Upper lobe of left lung (tissue), 6 donors: Measurements from ENCODE around the gene TSPAN11. TPM values are rescaled to one million over a fixed set of nuclear protein-coding genes. Genes with fewer than 3 reads are reported as not detected.
"Not testable (repeated sequence)": the region's sequence is repeated elsewhere in the genome, so short reads cannot be mapped to it uniquely, and the experiment has no call there.

Source experiments
- ATAC-seq, 2 donors: fragments of 200-7000 bp; cut with Tn5 transposase; one replicate each; pipeline ENCODE4 v1.9.1; 2022; ENCODE audit warnings: mild to moderate bottlenecking in 2 of 2, moderate library complexity in 2 of 2; ENCODE audit not compliant: low FRiP score in 2 of 2
- DNase-seq, 2 donors: peaks; one replicate each; pipeline ENCODE4 v3.0.0-alpha.2; 2019 to 2020
- H3K27ac ChIP-seq, 4 donors: fragments of 200-600 bp; sonication (generic); one replicate each; pipeline ENCODE4 v1.5.1; 2016 to 2019
- H3K27me3 ChIP-seq, 4 donors: fragments of 200-600 bp; sonication (generic); one replicate each; pipeline ENCODE4 v1.5.1; 2017 to 2019
- H3K36me3 ChIP-seq, 4 donors: fragments of 200-600 bp; sonication (generic); one replicate each; pipeline ENCODE4 v1.5.1; 2016 to 2019
- H3K4me1 ChIP-seq, 4 donors: fragments of 200-600 bp; sonication (generic); one replicate each; pipeline ENCODE4 v1.5.1; 2018 to 2019
- H3K4me3 ChIP-seq, 4 donors: fragments of 200-600 bp; sonication (generic); one replicate each; pipeline ENCODE4 v1.5.1; 2017 to 2019; ENCODE audit warnings: mild to moderate bottlenecking in 2 of 4, moderate library complexity in 1 of 4
- H3K9me3 ChIP-seq, 4 donors: fragments of 200-600 bp; sonication (generic); one replicate each; pipeline ENCODE4 v1.5.1; 2018 to 2019
- EP300 ChIP-seq, 4 donors: sonication (generic); formaldehyde crosslinking; IDR thresholded peaks; one replicate each; pipeline ENCODE4 v1.5.1; 2017; ENCODE audit warnings: antibody characterized with exemption in 4 of 4, control low read depth in 2 of 4
- POLR2A ChIP-seq, 4 donors: fragments of 450-650 bp; IDR thresholded peaks; one replicate each; pipeline ENCODE4 v1.5.1; 2016 to 2017; ENCODE audit warnings: antibody characterized with exemption in 4 of 4, mild to moderate bottlenecking in 2 of 4
- POLR2AphosphoS5 ChIP-seq, 2 donors: sonication (generic); formaldehyde crosslinking; IDR thresholded peaks; one replicate each; pipeline ENCODE4 v1.5.1; 2017; ENCODE audit warnings: antibody characterized with exemption in 2 of 2
- WGBS, 2 donors: methylation state at CpG; one replicate each; pipeline ENCODE4 v1.1.5; 2017 to 2018; 5-methylcytosine and 5-hydroxymethylcytosine counted together
- total RNA-seq, 6 donors: library from RNA; depleted of rRNA in 4 of 6; stranded (reverse); fragments of >200 nt in 4 of 6; gene quantifications; one replicate each; pipeline versions ENCODE4 v1.1.0 to v1.2.1, GENCODE V29; 2016 to 2021
- TF ChIP-seq, protein P1 (sequence below), 6 experiments: fragments of 450-650 bp in 4 of 6; fragments of 200-600 bp in 2 of 6; sonication (generic) in 2 of 6; IDR thresholded peaks; one replicate each; pipeline ENCODE4 v1.5.1; 2016 to 2019; ENCODE audit warnings: antibody characterized with exemption in 6 of 6
- donor health status: DM: no; HTN: no; CAD: no; lungs with moderate emphysema.
- donor health status: DM: no; HTN: yes; CAD: no; lungs with severe emphysema.

The TSPAN11 gene
- total RNA-seq, 6 donors from 2014 or later: 1.0 to 9.7 (median 3.5) TPM

DNA sequence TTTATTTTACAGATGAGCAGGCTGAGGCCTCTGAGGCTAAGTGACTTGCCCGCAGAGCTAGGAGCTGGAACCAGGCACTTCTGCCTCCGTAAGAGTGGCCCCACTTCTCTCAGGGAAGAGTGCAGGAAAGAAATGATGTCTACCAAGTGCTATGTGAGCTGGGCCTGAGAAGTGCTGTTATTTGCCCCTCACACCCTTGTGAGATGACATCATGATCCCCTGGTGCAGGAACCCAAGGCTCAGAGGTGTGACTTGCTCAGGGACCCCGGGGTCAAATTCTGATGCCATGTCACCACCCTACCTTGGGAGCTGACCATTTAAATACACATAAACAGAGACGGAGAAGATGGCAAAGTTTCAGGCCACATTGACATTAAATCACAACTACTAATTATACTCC lies 83.4 kb downstream of the TSPAN11 start:
- Histone ChIP-seq H3K4me1 (peaks cover 0 to 7% (median 2%) of the 10 kb centered on the region in 4 donors), H3K4me3 (no peak overlapping the region), H3K27ac (no peak overlapping the region), H3K36me3 (no peaks in the 10 kb centered on the region), H3K27me3 (no peaks in the 10 kb centered on the region), H3K9me3 (no peaks in the 10 kb centered on the region)
- 84 to 91% methylated on average over 4 of the region's 4 CpGs for WGBS, 2 donors
- DNase-seq (no peak), ATAC-seq (no peak)
- TF ChIP-seq POLR2A (IDR thresholded peaks at IDR 0.05) (no peak), EP300 (IDR thresholded peaks at IDR 0.05) (no peak), POLR2AphosphoS5 (IDR thresholded peaks at IDR 0.05) (no peak)
- TF ChIP-seq, protein P1, sequence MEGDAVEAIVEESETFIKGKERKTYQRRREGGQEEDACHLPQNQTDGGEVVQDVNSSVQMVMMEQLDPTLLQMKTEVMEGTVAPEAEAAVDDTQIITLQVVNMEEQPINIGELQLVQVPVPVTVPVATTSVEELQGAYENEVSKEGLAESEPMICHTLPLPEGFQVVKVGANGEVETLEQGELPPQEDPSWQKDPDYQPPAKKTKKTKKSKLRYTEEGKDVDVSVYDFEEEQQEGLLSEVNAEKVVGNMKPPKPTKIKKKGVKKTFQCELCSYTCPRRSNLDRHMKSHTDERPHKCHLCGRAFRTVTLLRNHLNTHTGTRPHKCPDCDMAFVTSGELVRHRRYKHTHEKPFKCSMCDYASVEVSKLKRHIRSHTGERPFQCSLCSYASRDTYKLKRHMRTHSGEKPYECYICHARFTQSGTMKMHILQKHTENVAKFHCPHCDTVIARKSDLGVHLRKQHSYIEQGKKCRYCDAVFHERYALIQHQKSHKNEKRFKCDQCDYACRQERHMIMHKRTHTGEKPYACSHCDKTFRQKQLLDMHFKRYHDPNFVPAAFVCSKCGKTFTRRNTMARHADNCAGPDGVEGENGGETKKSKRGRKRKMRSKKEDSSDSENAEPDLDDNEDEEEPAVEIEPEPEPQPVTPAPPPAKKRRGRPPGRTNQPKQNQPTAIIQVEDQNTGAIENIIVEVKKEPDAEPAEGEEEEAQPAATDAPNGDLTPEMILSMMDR (IDR thresholded peaks at IDR 0.05): no peak

DNA sequence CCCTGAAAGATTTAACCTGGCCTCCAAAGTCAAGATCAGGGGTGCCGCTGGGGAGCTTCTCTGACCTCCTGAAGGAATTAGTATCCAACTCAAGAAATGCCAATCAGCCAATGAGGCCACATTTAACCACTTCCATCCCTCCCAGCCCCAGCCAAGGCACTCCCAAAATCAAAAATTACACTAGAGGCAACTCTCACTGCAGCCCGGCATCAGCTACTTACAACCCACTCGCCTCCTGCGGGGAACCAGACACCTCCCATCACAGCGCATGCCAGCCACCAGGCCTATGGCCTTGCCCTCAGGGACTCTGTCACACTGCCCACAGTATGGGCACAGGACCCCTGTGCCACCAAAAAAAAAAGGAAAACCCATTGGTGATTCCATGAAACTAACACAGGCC lies 84.8 kb downstream of the TSPAN11 start:
- TF ChIP-seq, protein P1 (IDR thresholded peaks at IDR 0.05): no peak
- TF ChIP-seq EP300 (IDR thresholded peaks at IDR 0.05) (no peak), POLR2AphosphoS5 (IDR thresholded peaks at IDR 0.05) (no peak), POLR2A (IDR thresholded peaks at IDR 0.05) (no peak)
- H3K27me3 ChIP-seq: no peaks in the 10 kb centered on the region
- H3K4me3 ChIP-seq: no peak overlapping the region
- 78 to 96% methylated on average over 5 of the region's 5 CpGs for WGBS, 2 donors
- H3K27ac ChIP-seq: no peak overlapping the region
- no peaks in the 10 kb centered on the region for H3K4me1 ChIP-seq
- H3K36me3 ChIP-seq: no peaks in the 10 kb centered on the region
- ATAC-seq (no peak), DNase-seq (no peak)
- H3K9me3 ChIP-seq: no peaks in the 10 kb centered on the region

DNA sequence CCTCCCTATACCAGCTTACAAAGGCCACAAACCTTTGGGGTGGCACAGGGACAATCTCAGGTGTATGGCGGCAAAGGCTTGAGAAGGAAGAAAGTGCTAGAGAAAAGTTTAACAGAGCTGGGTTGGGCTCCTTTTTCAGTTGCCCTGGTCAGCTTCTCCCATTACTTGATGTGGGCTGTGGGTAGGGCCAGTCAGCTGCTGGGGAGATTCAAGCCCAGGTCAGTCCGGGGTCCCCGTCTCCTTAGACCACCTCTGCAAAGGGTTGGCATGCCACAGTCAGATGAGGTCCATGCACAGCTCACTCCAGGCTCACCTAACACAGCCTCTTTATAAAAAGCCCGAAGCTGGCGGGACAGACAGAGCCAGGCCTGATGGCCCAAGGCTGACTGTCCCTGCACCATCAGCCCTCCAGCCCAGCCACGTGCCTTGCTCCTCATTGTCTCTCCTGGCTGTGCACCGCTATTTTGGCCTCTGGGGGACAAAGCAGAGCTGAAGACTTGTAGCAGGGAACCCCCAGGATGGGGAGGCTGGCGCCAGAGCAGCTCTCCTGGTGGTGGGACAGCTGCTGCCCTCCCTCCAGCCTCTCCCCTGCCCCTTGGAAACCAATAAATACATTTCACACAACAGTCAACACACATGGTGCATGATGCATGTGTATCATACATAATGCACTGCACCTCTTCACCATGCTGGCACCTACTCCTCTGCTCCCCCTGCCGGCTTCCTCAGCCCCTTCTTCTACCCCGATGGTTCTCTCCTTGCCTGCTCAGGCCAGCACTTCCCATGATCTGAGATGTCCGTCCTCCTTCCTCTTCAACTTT lies 85.4 kb downstream of the TSPAN11 start:
- Histone ChIP-seq H3K27ac (no peak overlapping the region), H3K4me1 (no peaks in the 10 kb centered on the region), H3K36me3 (no peaks in the 10 kb centered on the region), H3K27me3 (no peaks in the 10 kb centered on the region), H3K9me3 (no peaks in the 10 kb centered on the region), H3K4me3 (no peak overlapping the region)
- 76 to 88% methylated on average over 6 to 10 of the region's 11 CpGs for WGBS, 2 donors
- DNase-seq (no peak), ATAC-seq (no peak)
- TF ChIP-seq POLR2A (IDR thresholded peaks at IDR 0.05): no peak
- TF ChIP-seq EP300 (IDR thresholded peaks at IDR 0.05): no peak
- TF ChIP-seq POLR2AphosphoS5 (IDR thresholded peaks at IDR 0.05): no peak
- TF ChIP-seq, protein P1 (IDR thresholded peaks at IDR 0.05): no peak

DNA sequence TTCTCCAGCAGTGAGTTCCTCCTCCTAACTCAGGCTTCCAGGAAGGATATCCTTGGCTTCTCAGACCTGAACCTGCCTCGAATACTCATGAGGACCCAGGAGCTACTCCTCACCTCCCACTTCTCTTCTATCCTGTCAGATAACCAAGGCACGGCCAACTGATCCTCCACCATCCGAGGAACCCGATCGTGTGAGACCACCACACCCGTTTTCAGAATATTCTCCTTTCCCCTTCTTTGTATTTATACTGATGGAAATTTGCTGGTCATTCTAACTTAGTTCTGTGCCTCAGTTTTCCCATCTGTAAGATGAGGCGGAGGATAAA lies 86.0 kb downstream of the TSPAN11 start:
- 88 to 93% methylated on average over 7 of the region's 7 CpGs for WGBS, 2 donors

DNA sequence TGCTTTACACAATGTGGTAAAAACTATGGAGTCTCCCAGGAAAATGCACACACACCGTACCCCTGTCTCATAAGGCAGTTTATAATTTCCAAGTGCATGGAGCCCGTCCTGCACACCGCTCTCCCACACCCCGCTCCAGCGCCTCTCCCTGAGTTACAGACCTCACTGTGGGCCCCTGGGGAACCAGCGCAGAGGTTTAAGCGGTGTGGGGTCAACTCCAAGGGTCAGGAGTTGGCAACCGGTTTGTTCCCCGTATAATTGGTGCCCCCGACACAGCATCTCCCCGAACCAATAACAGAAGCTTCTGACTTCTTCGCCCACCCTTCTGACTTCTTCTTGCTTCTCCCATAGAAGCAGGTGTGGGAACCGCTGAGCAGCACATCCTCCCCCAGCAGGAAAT lies 88.7 kb downstream of the TSPAN11 start:
- no peak overlapping the region for H3K4me3 ChIP-seq
- no peaks in the 10 kb centered on the region for H3K27me3 ChIP-seq
- no peaks in the 10 kb centered on the region for H3K9me3 ChIP-seq
- DNase-seq: no peak
- no peaks in the 10 kb centered on the region for H3K36me3 ChIP-seq
- no peak overlapping the region for H3K27ac ChIP-seq
- peaks cover 0 to 5% (median 1%) of the 10 kb centered on the region in 4 donors for H3K4me1 ChIP-seq
- TF ChIP-seq POLR2A (IDR thresholded peaks at IDR 0.05) (no peak), EP300 (IDR thresholded peaks at IDR 0.05) (no peak), POLR2AphosphoS5 (IDR thresholded peaks at IDR 0.05) (no peak)
- TF ChIP-seq, protein P1 (IDR thresholded peaks at IDR 0.05): no peak
- no peak for ATAC-seq
- 87 to 90% methylated on average over 13 of the region's 13 CpGs for WGBS, 2 donors

More for the DNA sequence above, 86.0 kb downstream of the TSPAN11 start:
- not testable (repeated sequence) for DNase-seq, H3K27ac ChIP-seq, H3K4me1 ChIP-seq, H3K4me3 ChIP-seq, H3K9me3 ChIP-seq, H3K27me3 ChIP-seq, ATAC-seq, H3K36me3 ChIP-seq
